Measurements from ENCODE around the gene GPR157. TPM values are rescaled to one million over a fixed set of nuclear protein-coding genes. Genes with fewer than 3 reads are reported as not detected.

Gene GPR157
- total RNA-seq, 2 donors from 2014 or later = 6.0 to 13.5 TPM

- no peaks in the 10 kb centered on the region for H3K36me3 ChIP-seq (replicated peaks in 1 of 2; ENCODE audit: insufficient read depth in 1 of 2, low read depth in 2 of 2)
- no peak overlapping the region for H3K27ac ChIP-seq
- WGBS, 2 donors = 72 to 84% methylated on average over 4 of the region's 4 CpGs
- no peak for ATAC-seq
- no peak overlapping the region for H3K4me3 ChIP-seq
- intact Hi-C loops (cut with DNase I) = no loop called here
- TF ChIP-seq POLR2A (IDR thresholded peaks at IDR 0.05) (no peak), CTCF (IDR thresholded peaks at IDR 0.05) (no peak)
- no peak for DNase-seq
- H3K27me3 ChIP-seq = no peaks in the 10 kb centered on the region
- no peaks in the 10 kb centered on the region for H3K4me1 ChIP-seq
- no peaks in the 10 kb centered on the region for H3K9me3 ChIP-seq
These were observed 24.2 kb upstream of the GPR157 start for GRCh38 chr1:9153152-9153551.

GRCh38 chr1:9152535-9152934, 23.6 kb upstream of the GPR157 start:
- DNase-seq (no peak), ATAC-seq (no peak)
- TF ChIP-seq CTCF (IDR thresholded peaks at IDR 0.05) (no peak), POLR2A (IDR thresholded peaks at IDR 0.05) (no peak)
- Histone ChIP-seq H3K36me3 (replicated peaks in 1 of 2; ENCODE audit: insufficient read depth in 1 of 2, low read depth in 2 of 2) (no peaks in the 10 kb centered on the region), H3K27ac (no peak overlapping the region), H3K4me1 (no peaks in the 10 kb centered on the region), H3K9me3 (no peaks in the 10 kb centered on the region), H3K4me3 (no peak overlapping the region), H3K27me3 (no peaks in the 10 kb centered on the region)
- 78 to 82% methylated on average over 10 of the region's 10 CpGs for WGBS, 2 donors
- intact Hi-C loops (cut with DNase I) = no loop called here

GRCh38 chr1:9151328-9151860, 22.5 kb upstream of the GPR157 start:
- Histone ChIP-seq H3K36me3 (replicated peaks in 1 of 2; ENCODE audit: insufficient read depth in 1 of 2, low read depth in 2 of 2) (no peaks in the 10 kb centered on the region), H3K27me3 (no peaks in the 10 kb centered on the region), H3K4me3 (no peak overlapping the region), H3K4me1 (no peaks in the 10 kb centered on the region), H3K9me3 (no peaks in the 10 kb centered on the region), H3K27ac (peak overlapping the region in 1 of 4 donors; percentile 13)
- TF ChIP-seq POLR2A (IDR thresholded peaks at IDR 0.05) (no peak), CTCF (IDR thresholded peaks at IDR 0.05) (no peak)
- intact Hi-C loops (cut with DNase I) = no loop called here
- 72% methylated on average over 16 of the region's 16 CpGs for WGBS, 2 donors
- no peak for DNase-seq
- peak; percentile 24 for ATAC-seq

GRCh38 chr1:9150582-9151327, 21.9 kb upstream of the GPR157 start:
- no peak overlapping the region for H3K4me3 ChIP-seq
- WGBS, 2 donors = 84 to 85% methylated on average over 13 to 15 of the region's 16 CpGs
- intact Hi-C loops (cut with DNase I) = no loop called here
- no peaks in the 10 kb centered on the region for H3K9me3 ChIP-seq
- ATAC-seq = peak; percentile 57
- peak in 3 of 4 donors; percentile 18 to 28 (median 22) for DNase-seq
- no peaks in the 10 kb centered on the region for H3K36me3 ChIP-seq (replicated peaks in 1 of 2; ENCODE audit: insufficient read depth in 1 of 2, low read depth in 2 of 2)
- TF ChIP-seq CTCF (IDR thresholded peaks at IDR 0.05) = no peak
- TF ChIP-seq POLR2A (IDR thresholded peaks at IDR 0.05) = no peak
- H3K4me1 ChIP-seq = no peaks in the 10 kb centered on the region
- no peaks in the 10 kb centered on the region for H3K27me3 ChIP-seq
- peak overlapping the region in 1 of 4 donors; percentile 37 for H3K27ac ChIP-seq

Data from body of pancreas (tissue), 4 donors.